Progenitor cell of endocrine pancreas (in vitro differentiated cells): ENCODE measurements around the gene ARHGAP15. TPM values are rescaled to one million over a fixed set of nuclear protein-coding genes. Genes with fewer than 3 reads are reported as not detected.

Experiments
- DNase-seq: peaks from one replicate; pipeline ENCODE4 v3.0.0; 2021; ENCODE audit warnings: low spot score; ENCODE audit not compliant: unreplicated experiment
- H3K27ac Mint-ChIP-seq: 2 replicates; pipeline ENCODE4 v1.8.0; 2021; ENCODE audit warnings: mild to moderate bottlenecking, moderate library complexity, mixed read lengths
- H3K27me3 Mint-ChIP-seq: 2 replicates; pipeline ENCODE4 v1.8.0; 2021; ENCODE audit warnings: mixed read lengths
- H3K36me3 Mint-ChIP-seq: 2 replicates; pipeline ENCODE4 v1.8.0; 2022; ENCODE audit warnings: mixed read lengths; ENCODE audit not compliant: insufficient read depth
- H3K4me1 Mint-ChIP-seq: 2 replicates; pipeline ENCODE4 v1.8.0; 2021; ENCODE audit warnings: low read depth, mixed read lengths
- H3K4me3 Mint-ChIP-seq: 2 replicates; pipeline ENCODE4 v1.8.0; 2021; ENCODE audit warnings: low read depth, mild to moderate bottlenecking, moderate library complexity, mixed read lengths
- H3K9me3 Mint-ChIP-seq: 2 replicates; pipeline ENCODE4 v1.8.0; 2021; ENCODE audit warnings: low read depth, mixed read lengths
- total RNA-seq: library from RNA; stranded (reverse); gene quantifications from 2 replicates; pipeline ENCODE4 v1.2.1, GENCODE V29; 2021
- TF ChIP-seq, protein P1 (sequence below): fragments of 200-600 bp; sonication (generic); IDR thresholded peaks from one replicate; pipeline ENCODE4 v1.5.0; 2021; ENCODE audit warnings: antibody characterized with exemption, mild to moderate bottlenecking; ENCODE audit not compliant: unreplicated experiment

The ARHGAP15 gene
- total RNA-seq, 1 donor from 2014 or later = not detected

GRCh38 chr2:143805666-143806065 is 676.4 kb downstream of the ARHGAP15 start:
- no peak overlapping the region for H3K4me3 Mint-ChIP-seq
- peaks cover 6% of the 10 kb centered on the region for H3K9me3 Mint-ChIP-seq
- TF ChIP-seq, protein P1, sequence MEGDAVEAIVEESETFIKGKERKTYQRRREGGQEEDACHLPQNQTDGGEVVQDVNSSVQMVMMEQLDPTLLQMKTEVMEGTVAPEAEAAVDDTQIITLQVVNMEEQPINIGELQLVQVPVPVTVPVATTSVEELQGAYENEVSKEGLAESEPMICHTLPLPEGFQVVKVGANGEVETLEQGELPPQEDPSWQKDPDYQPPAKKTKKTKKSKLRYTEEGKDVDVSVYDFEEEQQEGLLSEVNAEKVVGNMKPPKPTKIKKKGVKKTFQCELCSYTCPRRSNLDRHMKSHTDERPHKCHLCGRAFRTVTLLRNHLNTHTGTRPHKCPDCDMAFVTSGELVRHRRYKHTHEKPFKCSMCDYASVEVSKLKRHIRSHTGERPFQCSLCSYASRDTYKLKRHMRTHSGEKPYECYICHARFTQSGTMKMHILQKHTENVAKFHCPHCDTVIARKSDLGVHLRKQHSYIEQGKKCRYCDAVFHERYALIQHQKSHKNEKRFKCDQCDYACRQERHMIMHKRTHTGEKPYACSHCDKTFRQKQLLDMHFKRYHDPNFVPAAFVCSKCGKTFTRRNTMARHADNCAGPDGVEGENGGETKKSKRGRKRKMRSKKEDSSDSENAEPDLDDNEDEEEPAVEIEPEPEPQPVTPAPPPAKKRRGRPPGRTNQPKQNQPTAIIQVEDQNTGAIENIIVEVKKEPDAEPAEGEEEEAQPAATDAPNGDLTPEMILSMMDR = no peak
- no peaks in the 10 kb centered on the region for H3K36me3 Mint-ChIP-seq
- no peak overlapping the region for H3K27ac Mint-ChIP-seq
- no peak for DNase-seq
- peaks cover 33% of the 10 kb centered on the region for H3K27me3 Mint-ChIP-seq
- peaks cover 2% of the 10 kb centered on the region for H3K4me1 Mint-ChIP-seq

DNA sequence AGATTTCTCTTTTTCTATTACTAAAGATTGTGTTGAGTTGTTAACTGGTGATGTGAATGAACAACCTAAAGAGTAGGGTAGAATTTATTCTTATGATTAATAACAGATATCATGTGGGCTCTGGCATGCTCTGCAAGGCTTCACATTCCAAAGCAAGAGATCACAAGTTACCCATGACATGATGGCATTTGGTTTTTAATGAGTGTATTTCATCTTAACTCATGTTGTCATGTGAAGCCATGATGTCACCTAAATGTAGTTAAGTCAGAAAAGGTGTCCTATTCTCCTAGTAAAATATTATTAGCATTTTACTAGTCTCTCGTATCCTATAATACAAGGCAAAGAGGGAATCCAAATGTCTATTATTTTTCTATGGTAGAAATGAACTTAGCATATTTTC is 678.0 kb downstream of the ARHGAP15 start:
- peaks cover 33% of the 10 kb centered on the region for H3K27me3 Mint-ChIP-seq
- H3K27ac Mint-ChIP-seq = no peak overlapping the region
- no peak overlapping the region for H3K4me3 Mint-ChIP-seq
- TF ChIP-seq, protein P1 = no peak
- H3K4me1 Mint-ChIP-seq = peaks cover under 1% of the 10 kb centered on the region
- DNase-seq = no peak
- H3K9me3 Mint-ChIP-seq = peaks cover 9% of the 10 kb centered on the region
- H3K36me3 Mint-ChIP-seq = no peaks in the 10 kb centered on the region

DNA sequence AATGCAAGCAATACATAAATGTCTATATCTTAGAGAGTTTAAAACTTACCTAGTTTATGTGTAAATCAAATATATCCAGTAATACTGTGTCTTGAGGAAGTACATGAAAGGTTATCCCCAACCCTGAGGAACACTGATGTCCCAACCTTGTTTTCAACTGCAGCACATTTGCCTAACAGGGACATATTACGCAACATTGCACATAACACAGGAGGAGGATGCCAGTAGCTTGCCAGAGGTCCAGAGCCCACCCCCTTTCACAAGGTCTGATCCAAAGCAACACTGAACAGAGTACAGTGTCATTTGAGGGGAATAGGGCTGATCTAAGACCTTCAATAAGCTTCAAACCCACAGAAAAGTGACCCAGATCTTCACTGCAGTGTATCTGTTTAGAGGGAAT is 678.5 kb downstream of the ARHGAP15 start:
- no peak for DNase-seq
- no peak overlapping the region for H3K4me3 Mint-ChIP-seq
- H3K4me1 Mint-ChIP-seq = no peaks in the 10 kb centered on the region
- no peaks in the 10 kb centered on the region for H3K36me3 Mint-ChIP-seq
- peaks cover 9% of the 10 kb centered on the region for H3K9me3 Mint-ChIP-seq
- H3K27me3 Mint-ChIP-seq = peaks cover 36% of the 10 kb centered on the region
- H3K27ac Mint-ChIP-seq = no peak overlapping the region
- TF ChIP-seq, protein P1 = no peak

DNA sequence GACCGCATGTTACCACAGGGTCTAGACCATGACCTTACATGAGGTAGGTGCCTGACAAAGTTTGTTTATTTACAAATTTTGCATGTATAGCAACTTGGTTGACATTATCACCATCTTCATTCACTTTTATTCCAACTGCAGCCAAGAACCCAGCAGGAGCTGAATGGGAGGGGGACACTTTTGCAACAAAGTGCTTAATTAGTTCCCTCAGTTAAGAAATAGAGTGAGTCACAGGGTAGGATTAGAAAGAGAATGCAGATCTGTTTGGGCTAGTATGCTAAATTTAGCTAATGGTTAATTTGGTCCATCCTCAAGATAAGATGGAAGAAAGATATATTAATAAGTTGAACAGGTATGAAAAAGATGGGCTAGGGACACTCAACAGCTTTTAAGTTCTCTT is 678.9 kb downstream of the ARHGAP15 start:
- Mint-ChIP-seq H3K27me3 (peaks cover 33% of the 10 kb centered on the region), H3K4me1 (no peaks in the 10 kb centered on the region), H3K27ac (no peak overlapping the region), H3K4me3 (no peak overlapping the region), H3K9me3 (peaks cover 9% of the 10 kb centered on the region), H3K36me3 (no peaks in the 10 kb centered on the region)
- TF ChIP-seq, protein P1 = no peak
- no peak for DNase-seq

DNA sequence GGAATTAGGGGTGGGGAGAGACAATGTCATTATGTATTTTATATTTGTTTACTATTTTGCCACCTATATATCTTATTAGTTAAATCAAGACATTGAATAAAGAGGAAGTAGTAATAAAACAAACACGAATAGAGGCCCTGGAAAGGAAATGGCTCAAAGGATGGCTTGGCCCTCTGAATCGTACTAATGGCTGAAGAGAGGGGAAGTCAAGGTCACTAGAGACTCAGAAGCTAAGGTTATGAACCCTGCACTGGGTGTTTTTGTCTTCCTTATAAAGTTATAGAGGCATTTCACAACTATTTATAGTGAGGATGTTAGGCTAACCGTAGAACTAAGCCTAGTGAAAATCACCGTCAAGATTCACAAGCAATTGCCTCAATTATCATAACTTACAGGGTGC is 685.9 kb downstream of the ARHGAP15 start:
- Mint-ChIP-seq H3K4me1 (no peaks in the 10 kb centered on the region), H3K27ac (no peak overlapping the region), H3K4me3 (no peak overlapping the region), H3K9me3 (peaks cover 6% of the 10 kb centered on the region), H3K27me3 (peaks cover 18% of the 10 kb centered on the region), H3K36me3 (no peaks in the 10 kb centered on the region)
- no peak for DNase-seq
- TF ChIP-seq, protein P1 = no peak
